Activated CD4-positive, alpha-beta memory T cell treated with anti-CD3 and anti-CD28 coated beads, Interleukin-2, amount 10 ng/mL, durations not matched to agents 7 days and 5 days (primary cell): ENCODE measurements around the gene GLI2. TPM values are rescaled to one million over a fixed set of nuclear protein-coding genes. Genes with fewer than 3 reads are reported as not detected.
A peak's percentile ranks its signal among the peaks of the same experiment; 100 is the strongest.

ENCODE experiments used
- CTCF ChIA-PET: fragments of 350-600 bp; sonication (Branson Sonifier 250); formaldehyde crosslinking; loops from one replicate; lab custom pipeline; 2021; ENCODE audit warnings: antibody characterized with exemption, inconsistent platforms; lab: Charles Lee
- POLR2A ChIA-PET: fragments of 350-600 bp; sonication (Branson Sonifier 250); formaldehyde crosslinking; loops from one replicate; lab custom pipeline; 2021; ENCODE audit warnings: antibody characterized with exemption; lab: Charles Lee
- DNase-seq: peaks from one replicate; pipeline ENCODE4 v3.0.0-alpha.2; 2020
- H3K27ac Mint-ChIP-seq: one replicate; pipeline ENCODE4 v1.8.0; 2021; ENCODE audit warnings: mild to moderate bottlenecking, mixed read lengths
- H3K27me3 Mint-ChIP-seq: one replicate; pipeline ENCODE4 v1.8.0; 2021; ENCODE audit warnings: mixed read lengths
- H3K36me3 Mint-ChIP-seq: one replicate; pipeline ENCODE4 v1.8.0; 2021; ENCODE audit warnings: low read depth, mixed read lengths
- H3K4me1 Mint-ChIP-seq: one replicate; pipeline ENCODE4 v1.8.0; 2021; ENCODE audit warnings: mixed read lengths
- H3K4me3 Mint-ChIP-seq: one replicate; pipeline ENCODE4 v1.8.0; 2021; ENCODE audit warnings: mild to moderate bottlenecking, mixed read lengths
- H3K9me3 Mint-ChIP-seq: one replicate; pipeline ENCODE4 v1.8.0; 2021; ENCODE audit warnings: mixed read lengths
- total RNA-seq, 2 experiments: library from RNA; stranded (reverse); gene quantifications; one replicate each; pipeline ENCODE4 v1.2.3, GENCODE V29; 2021

The GLI2 gene
- total RNA-seq, 2 experiments from 2014 or later, result 0.43 to 0.75 TPM

- ChIA-PET CTCF (no interaction called here), POLR2A (no interaction called here)
- no peaks in the 10 kb centered on the region for H3K4me1 Mint-ChIP-seq
- DNase-seq, result no peak
- H3K4me3 Mint-ChIP-seq, result no peak overlapping the region
- no peaks in the 10 kb centered on the region for H3K9me3 Mint-ChIP-seq
- H3K27me3 Mint-ChIP-seq, result peaks cover 52% of the 10 kb centered on the region
- H3K36me3 Mint-ChIP-seq, result no peaks in the 10 kb centered on the region
- no peak overlapping the region for H3K27ac Mint-ChIP-seq
Observed at GRCh38 chr2:120744817-120745216, 9.1 kb downstream of the GLI2 start.

- Mint-ChIP-seq H3K27me3 (peaks cover 47% of the 10 kb centered on the region), H3K4me3 (no peak overlapping the region), H3K4me1 (no peaks in the 10 kb centered on the region), H3K27ac (no peak overlapping the region), H3K36me3 (no peaks in the 10 kb centered on the region), H3K9me3 (no peaks in the 10 kb centered on the region)
- DNase-seq, result peak; percentile 5
- ChIA-PET CTCF (no interaction called here), POLR2A (no interaction called here)
Observed at GRCh38 chr2:120745420-120746111, 9.9 kb downstream of the GLI2 start.

- H3K4me3 Mint-ChIP-seq, result no peak overlapping the region
Observed at GRCh38 chr2:120746144-120746543, 10.5 kb downstream of the GLI2 start.

GRCh38 chr2:120747281-120747680 lies 11.6 kb downstream of the GLI2 start:
- Mint-ChIP-seq H3K4me3 (no peak overlapping the region), H3K27me3 (peaks cover 38% of the 10 kb centered on the region), H3K4me1 (no peaks in the 10 kb centered on the region), H3K36me3 (no peaks in the 10 kb centered on the region), H3K27ac (no peak overlapping the region), H3K9me3 (no peaks in the 10 kb centered on the region)
- POLR2A ChIA-PET, result no interaction called here
- DNase-seq, result no peak
- CTCF ChIA-PET, result no interaction called here

More at GRCh38 chr2:120746144-120746543, 10.5 kb downstream of the GLI2 start:
- Mint-ChIP-seq H3K27me3 (peaks cover 41% of the 10 kb centered on the region), H3K9me3 (no peaks in the 10 kb centered on the region), H3K4me1 (no peaks in the 10 kb centered on the region), H3K27ac (no peak overlapping the region), H3K36me3 (no peaks in the 10 kb centered on the region)
- ChIA-PET POLR2A (no interaction called here), CTCF (no interaction called here)
- DNase-seq, result peak; percentile 12

- H3K27ac Mint-ChIP-seq, result no peak overlapping the region
- DNase-seq, result no peak
- CTCF ChIA-PET, result no interaction called here
- no peaks in the 10 kb centered on the region for H3K9me3 Mint-ChIP-seq
- no peaks in the 10 kb centered on the region for H3K36me3 Mint-ChIP-seq
- H3K27me3 Mint-ChIP-seq, result peaks cover 34% of the 10 kb centered on the region
- H3K4me3 Mint-ChIP-seq, result no peak overlapping the region
- no peaks in the 10 kb centered on the region for H3K4me1 Mint-ChIP-seq
- POLR2A ChIA-PET, result no interaction called here
Observed at GRCh38 chr2:120747706-120748105, 12.0 kb downstream of the GLI2 start.

GRCh38 chr2:120748310-120748709 lies 12.6 kb downstream of the GLI2 start:
- Mint-ChIP-seq H3K36me3 (no peaks in the 10 kb centered on the region), H3K9me3 (no peaks in the 10 kb centered on the region), H3K27me3 (peaks cover 28% of the 10 kb centered on the region), H3K4me3 (no peak overlapping the region), H3K27ac (no peak overlapping the region), H3K4me1 (no peaks in the 10 kb centered on the region)
- CTCF ChIA-PET, result no interaction called here
- peak; percentile 9 for DNase-seq
- POLR2A ChIA-PET, result no interaction called here

- H3K36me3 Mint-ChIP-seq, result no peaks in the 10 kb centered on the region
- H3K4me1 Mint-ChIP-seq, result no peaks in the 10 kb centered on the region
- CTCF ChIA-PET, result no interaction called here
- no peak overlapping the region for H3K4me3 Mint-ChIP-seq
- H3K9me3 Mint-ChIP-seq, result no peaks in the 10 kb centered on the region
- peaks cover 27% of the 10 kb centered on the region for H3K27me3 Mint-ChIP-seq
- POLR2A ChIA-PET, result no interaction called here
- no peak for DNase-seq
- H3K27ac Mint-ChIP-seq, result no peak overlapping the region
Observed at GRCh38 chr2:120748741-120749140, 13.1 kb downstream of the GLI2 start.

GRCh38 chr2:120749506-120750431 lies 14.1 kb downstream of the GLI2 start:
- Mint-ChIP-seq H3K4me3 (no peak overlapping the region), H3K9me3 (no peaks in the 10 kb centered on the region), H3K27ac (no peak overlapping the region), H3K27me3 (peaks cover 19% of the 10 kb centered on the region), H3K4me1 (no peaks in the 10 kb centered on the region), H3K36me3 (no peaks in the 10 kb centered on the region)
- POLR2A ChIA-PET, result no interaction called here
- DNase-seq, result peak; percentile 9
- CTCF ChIA-PET, result no interaction called here

GRCh38 chr2:120750488-120751210 lies 15.0 kb downstream of the GLI2 start:
- no peaks in the 10 kb centered on the region for H3K4me1 Mint-ChIP-seq
- peak; percentile 4 for DNase-seq

GRCh38 chr2:120751553-120751952 lies 15.9 kb downstream of the GLI2 start:
- H3K4me1 Mint-ChIP-seq, result no peaks in the 10 kb centered on the region
- peaks cover 12% of the 10 kb centered on the region for H3K27me3 Mint-ChIP-seq
- CTCF ChIA-PET, result no interaction called here
- no peaks in the 10 kb centered on the region for H3K36me3 Mint-ChIP-seq
- no peaks in the 10 kb centered on the region for H3K9me3 Mint-ChIP-seq
- POLR2A ChIA-PET, result no interaction called here
- DNase-seq, result no peak
- no peak overlapping the region for H3K27ac Mint-ChIP-seq
- H3K4me3 Mint-ChIP-seq, result no peak overlapping the region

More at GRCh38 chr2:120750488-120751210, 15.0 kb downstream of the GLI2 start:
- CTCF ChIA-PET, result no interaction called here
- no peak overlapping the region for H3K4me3 Mint-ChIP-seq
- POLR2A ChIA-PET, result no interaction called here
- H3K9me3 Mint-ChIP-seq, result no peaks in the 10 kb centered on the region
- peaks cover 13% of the 10 kb centered on the region for H3K27me3 Mint-ChIP-seq
- H3K27ac Mint-ChIP-seq, result no peak overlapping the region
- H3K36me3 Mint-ChIP-seq, result no peaks in the 10 kb centered on the region

GRCh38 chr2:120754067-120754960 lies 18.6 kb downstream of the GLI2 start:
- Mint-ChIP-seq H3K36me3 (no peaks in the 10 kb centered on the region), H3K27me3 (peaks cover 8% of the 10 kb centered on the region), H3K4me3 (no peak overlapping the region), H3K27ac (no peak overlapping the region), H3K9me3 (no peaks in the 10 kb centered on the region), H3K4me1 (no peaks in the 10 kb centered on the region)
- POLR2A ChIA-PET, result no interaction called here
- CTCF ChIA-PET, result no interaction called here
- DNase-seq, result no peak
